ENCODE measurements around the gene KCNH1. TPM values are rescaled to one million over a fixed set of nuclear protein-coding genes. Genes with fewer than 3 reads are reported as not detected.

Gene KCNH1
- total RNA-seq, 1 donor from 2014 or later = not detected

DNA sequence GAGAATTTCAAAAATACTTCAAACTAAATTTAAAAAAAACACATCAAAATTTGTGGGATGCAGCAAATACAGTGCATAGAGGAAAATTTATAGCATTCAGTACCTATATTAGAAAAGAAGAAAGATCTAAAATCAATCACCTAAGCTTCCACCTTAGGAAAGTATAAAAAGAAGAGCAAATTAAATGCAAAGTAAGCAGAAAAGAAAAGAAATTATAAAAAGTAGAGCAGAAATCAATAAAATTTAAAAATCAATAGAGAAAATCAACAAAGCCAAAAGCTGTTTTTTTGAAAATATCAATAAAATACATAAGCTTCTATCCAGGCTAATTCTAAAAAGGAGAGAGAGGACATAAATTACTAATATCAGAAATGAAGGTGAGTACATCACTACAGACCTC is 255.4 kb downstream of the KCNH1 start:
- peaks cover 6% of the 10 kb centered on the region for H3K9me3 ChIP-seq (replicated peaks)
- no peak for DNase-seq
- H3K36me3 ChIP-seq = no peaks in the 10 kb centered on the region
- no peaks in the 10 kb centered on the region for H3K4me1 ChIP-seq
- intact Hi-C loops (cut with micrococcal nuclease) = no loop called here
- no peaks in the 10 kb centered on the region for H3K27me3 ChIP-seq (ENCODE audit: low read depth)
- no peak overlapping the region for H3K27ac ChIP-seq (replicated peaks)
- H3K4me3 ChIP-seq = no peak overlapping the region
- TF ChIP-seq, protein P1, sequence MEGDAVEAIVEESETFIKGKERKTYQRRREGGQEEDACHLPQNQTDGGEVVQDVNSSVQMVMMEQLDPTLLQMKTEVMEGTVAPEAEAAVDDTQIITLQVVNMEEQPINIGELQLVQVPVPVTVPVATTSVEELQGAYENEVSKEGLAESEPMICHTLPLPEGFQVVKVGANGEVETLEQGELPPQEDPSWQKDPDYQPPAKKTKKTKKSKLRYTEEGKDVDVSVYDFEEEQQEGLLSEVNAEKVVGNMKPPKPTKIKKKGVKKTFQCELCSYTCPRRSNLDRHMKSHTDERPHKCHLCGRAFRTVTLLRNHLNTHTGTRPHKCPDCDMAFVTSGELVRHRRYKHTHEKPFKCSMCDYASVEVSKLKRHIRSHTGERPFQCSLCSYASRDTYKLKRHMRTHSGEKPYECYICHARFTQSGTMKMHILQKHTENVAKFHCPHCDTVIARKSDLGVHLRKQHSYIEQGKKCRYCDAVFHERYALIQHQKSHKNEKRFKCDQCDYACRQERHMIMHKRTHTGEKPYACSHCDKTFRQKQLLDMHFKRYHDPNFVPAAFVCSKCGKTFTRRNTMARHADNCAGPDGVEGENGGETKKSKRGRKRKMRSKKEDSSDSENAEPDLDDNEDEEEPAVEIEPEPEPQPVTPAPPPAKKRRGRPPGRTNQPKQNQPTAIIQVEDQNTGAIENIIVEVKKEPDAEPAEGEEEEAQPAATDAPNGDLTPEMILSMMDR (IDR thresholded peaks at IDR 0.05; ENCODE audit: borderline replicate concordance) = no peak

DNA sequence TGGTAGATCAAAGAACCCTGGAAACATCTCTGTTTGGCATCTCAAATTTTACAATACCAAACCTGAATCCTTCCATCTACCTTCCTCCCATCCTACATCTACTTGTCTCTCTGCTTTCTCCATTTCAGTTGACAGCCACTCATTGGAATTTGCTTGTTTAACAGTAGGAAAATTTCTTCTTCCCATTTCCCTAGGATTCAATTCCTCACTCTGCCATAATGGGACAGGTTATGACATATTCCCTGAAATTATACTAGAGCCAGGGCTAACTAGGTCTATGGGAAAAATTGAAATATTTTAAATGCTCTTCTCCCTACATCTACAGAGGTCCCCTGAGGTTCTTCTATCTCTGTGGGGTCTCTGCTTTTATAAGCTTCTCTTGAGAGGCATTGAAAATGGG is 257.7 kb downstream of the KCNH1 start:
- Histone ChIP-seq H3K27ac (replicated peaks) (no peak overlapping the region), H3K27me3 (ENCODE audit: low read depth) (no peaks in the 10 kb centered on the region), H3K9me3 (replicated peaks) (peaks cover 6% of the 10 kb centered on the region), H3K4me3 (no peak overlapping the region), H3K36me3 (no peaks in the 10 kb centered on the region), H3K4me1 (no peaks in the 10 kb centered on the region)
- intact Hi-C loops (cut with micrococcal nuclease) = no loop called here
- TF ChIP-seq, protein P1 (IDR thresholded peaks at IDR 0.05; ENCODE audit: borderline replicate concordance) = no peak
- DNase-seq = no peak

DNA sequence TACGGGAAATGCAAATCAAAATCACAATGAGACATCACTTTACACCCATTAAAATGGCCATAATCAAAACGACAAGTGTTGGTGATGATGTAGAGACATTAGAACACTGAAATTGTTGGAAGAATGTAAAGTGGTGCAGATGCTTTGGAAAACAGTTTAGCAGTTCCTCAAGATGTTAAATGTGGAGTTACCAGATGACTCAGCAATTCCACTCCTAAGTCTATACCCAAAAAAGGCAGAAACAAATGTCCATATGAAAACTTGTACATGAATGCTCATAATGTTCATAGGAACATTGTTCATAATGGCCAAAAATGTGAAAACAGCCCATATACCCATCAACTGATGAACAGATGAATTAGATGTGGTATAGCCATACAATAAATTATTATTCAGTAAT is 267.4 kb downstream of the KCNH1 start:
- Histone ChIP-seq H3K36me3 (no peaks in the 10 kb centered on the region), H3K27ac (replicated peaks) (no peak overlapping the region), H3K9me3 (replicated peaks) (peaks cover 50% of the 10 kb centered on the region), H3K4me3 (no peak overlapping the region), H3K27me3 (ENCODE audit: low read depth) (no peaks in the 10 kb centered on the region), H3K4me1 (no peaks in the 10 kb centered on the region)
- intact Hi-C loops (cut with micrococcal nuclease) = no loop called here
- DNase-seq = no peak
- TF ChIP-seq, protein P1 (IDR thresholded peaks at IDR 0.05; ENCODE audit: borderline replicate concordance) = no peak

DNA sequence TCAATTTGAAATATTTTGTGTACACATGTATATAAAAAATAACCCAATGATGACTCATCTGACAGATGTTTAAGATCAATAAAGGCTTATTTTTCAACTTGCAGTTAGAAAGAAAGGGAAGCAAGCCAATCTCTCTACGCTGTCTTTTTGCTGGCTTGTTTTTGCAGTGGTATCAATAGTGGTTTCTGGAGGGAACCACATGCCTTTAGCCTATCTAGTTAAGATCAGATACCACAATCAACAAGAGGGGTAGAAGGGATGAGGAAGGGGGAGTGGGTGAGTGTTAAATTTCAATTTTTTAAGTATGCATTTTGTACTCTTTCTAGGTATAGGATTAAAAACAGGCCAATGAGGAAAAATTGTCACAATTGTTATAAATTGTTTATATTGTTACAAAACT is 276.2 kb downstream of the KCNH1 start:
- no peaks in the 10 kb centered on the region for H3K4me1 ChIP-seq
- H3K9me3 ChIP-seq (replicated peaks) = no peaks in the 10 kb centered on the region
- H3K27ac ChIP-seq (replicated peaks) = no peak overlapping the region
- H3K27me3 ChIP-seq (ENCODE audit: low read depth) = no peaks in the 10 kb centered on the region
- intact Hi-C loops (cut with micrococcal nuclease) = no loop called here
- H3K36me3 ChIP-seq = no peaks in the 10 kb centered on the region
- no peak overlapping the region for H3K4me3 ChIP-seq
- DNase-seq = no peak
- TF ChIP-seq, protein P1 (IDR thresholded peaks at IDR 0.05; ENCODE audit: borderline replicate concordance) = no peak

DNA sequence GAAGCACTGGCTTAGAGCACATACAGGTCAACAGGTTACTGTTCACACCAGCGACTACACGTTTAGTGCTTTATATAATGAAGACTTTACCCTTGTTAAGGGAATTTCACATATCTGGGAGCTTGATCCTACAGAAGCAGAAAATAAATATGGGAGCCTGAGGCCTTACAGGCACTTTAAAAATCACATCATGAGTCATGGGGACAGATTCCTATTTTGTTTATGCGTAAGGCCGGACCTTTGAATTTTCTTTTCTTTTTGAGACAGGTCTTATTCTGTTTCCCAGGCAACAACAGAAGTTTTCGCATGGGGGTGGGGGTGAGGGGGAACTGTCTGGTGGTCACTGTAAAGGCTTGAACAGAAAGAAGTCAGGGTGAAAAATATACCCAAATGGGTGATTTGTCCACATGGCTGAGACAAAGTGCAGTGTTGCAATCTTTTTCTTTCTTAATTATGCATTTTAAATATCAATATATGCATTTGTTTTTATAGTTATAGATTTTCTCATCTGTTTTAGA is 276.7 kb downstream of the KCNH1 start:
- no peak overlapping the region for H3K4me3 ChIP-seq
- TF ChIP-seq, protein P1 (IDR thresholded peaks at IDR 0.05; ENCODE audit: borderline replicate concordance) = no peak
- H3K27ac ChIP-seq (replicated peaks) = no peak overlapping the region
- no peak for DNase-seq
- intact Hi-C loops (cut with micrococcal nuclease) = no loop called here
- no peaks in the 10 kb centered on the region for H3K9me3 ChIP-seq (replicated peaks)
- H3K4me1 ChIP-seq = no peaks in the 10 kb centered on the region
- no peaks in the 10 kb centered on the region for H3K27me3 ChIP-seq (ENCODE audit: low read depth)
- no peaks in the 10 kb centered on the region for H3K36me3 ChIP-seq

Measured in left ventricle myocardium inferior (tissue), 1 donor.